ENCODE measurements around the gene ENPP1. TPM values are rescaled to one million over a fixed set of nuclear protein-coding genes. Genes with fewer than 3 reads are reported as not detected.

Gene ENPP1
- total and polyA plus RNA-seq, 2 donors (not counting 3 experiments of a cell fraction or from before 2014, with no cell fraction given): 0.36 to 1.4 TPM

DNA sequence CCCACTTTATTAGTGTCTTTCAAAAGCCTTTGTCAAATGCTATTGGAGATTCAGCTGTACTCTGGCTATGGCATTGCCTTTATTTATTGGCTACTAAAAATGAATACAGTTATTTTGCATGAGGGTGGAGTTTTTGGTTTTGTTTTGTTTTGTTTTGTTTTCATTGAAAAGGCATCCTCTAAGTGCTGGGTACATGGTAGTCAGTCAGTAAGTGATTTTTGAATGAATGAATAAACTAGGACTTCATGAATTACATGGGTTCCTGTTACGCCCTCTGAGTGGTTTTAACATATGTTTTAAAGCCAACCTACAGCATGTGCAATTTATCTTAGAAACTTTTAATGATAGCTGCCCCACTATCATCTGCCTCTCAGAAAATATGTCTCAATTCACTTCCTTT, 38.9 kb upstream of the ENPP1 start:
- dilution Hi-C loops (cut with MboI; ENCODE audit: extremely low pct_ligation_motif_present, low sequenced_read_pairs) (no loop called here), intact Hi-C loops (cut with micrococcal nuclease) (no loop called here)
- H2AFZ ChIP-seq (ENCODE audit: low read depth, low read length): no peak overlapping the region
- DNase-seq (ENCODE audit: low read depth, low spot score): no peak
- FAIRE-seq: no peak
- H3K9ac ChIP-seq (replicated peaks; ENCODE audit: extremely low read depth, insufficient read depth, low read length): no peak overlapping the region
- POLR2A ChIA-PET: no interaction called here
- CTCF ChIA-PET: no interaction called here
- H3K4me2 ChIP-seq (ENCODE audit: insufficient read depth, low read length): no peak overlapping the region
- no peaks in the 10 kb centered on the region for H3K79me2 ChIP-seq (ENCODE audit: control insufficient read depth, insufficient read depth, low read length)
- TF ChIP-seq, protein P1, sequence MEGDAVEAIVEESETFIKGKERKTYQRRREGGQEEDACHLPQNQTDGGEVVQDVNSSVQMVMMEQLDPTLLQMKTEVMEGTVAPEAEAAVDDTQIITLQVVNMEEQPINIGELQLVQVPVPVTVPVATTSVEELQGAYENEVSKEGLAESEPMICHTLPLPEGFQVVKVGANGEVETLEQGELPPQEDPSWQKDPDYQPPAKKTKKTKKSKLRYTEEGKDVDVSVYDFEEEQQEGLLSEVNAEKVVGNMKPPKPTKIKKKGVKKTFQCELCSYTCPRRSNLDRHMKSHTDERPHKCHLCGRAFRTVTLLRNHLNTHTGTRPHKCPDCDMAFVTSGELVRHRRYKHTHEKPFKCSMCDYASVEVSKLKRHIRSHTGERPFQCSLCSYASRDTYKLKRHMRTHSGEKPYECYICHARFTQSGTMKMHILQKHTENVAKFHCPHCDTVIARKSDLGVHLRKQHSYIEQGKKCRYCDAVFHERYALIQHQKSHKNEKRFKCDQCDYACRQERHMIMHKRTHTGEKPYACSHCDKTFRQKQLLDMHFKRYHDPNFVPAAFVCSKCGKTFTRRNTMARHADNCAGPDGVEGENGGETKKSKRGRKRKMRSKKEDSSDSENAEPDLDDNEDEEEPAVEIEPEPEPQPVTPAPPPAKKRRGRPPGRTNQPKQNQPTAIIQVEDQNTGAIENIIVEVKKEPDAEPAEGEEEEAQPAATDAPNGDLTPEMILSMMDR (IDR thresholded peaks at IDR 0.05; ENCODE audit: extremely low read depth in 1 of 2, insufficient read depth in 1 of 2, low read depth in 1 of 2, low read length in 2 of 2): no peak
- TF ChIP-seq, protein P2, sequence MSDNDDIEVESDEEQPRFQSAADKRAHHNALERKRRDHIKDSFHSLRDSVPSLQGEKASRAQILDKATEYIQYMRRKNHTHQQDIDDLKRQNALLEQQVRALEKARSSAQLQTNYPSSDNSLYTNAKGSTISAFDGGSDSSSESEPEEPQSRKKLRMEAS (IDR thresholded peaks at IDR 0.05; ENCODE audit: insufficient read depth, insufficient read length): no peak
- no peak for TF ChIP-seq POLR2AphosphoS5 (IDR thresholded peaks at IDR 0.05; ENCODE audit: insufficient read depth, low read depth, low read length)
- no peak overlapping the region for H3K27ac ChIP-seq (ENCODE audit: insufficient read depth, low read depth, low read length)
- no peaks in the 10 kb centered on the region for H3K36me3 ChIP-seq (ENCODE audit: control insufficient read depth in 2 of 2, extremely low read depth in 1 of 2, insufficient read depth in 2 of 2, low read length in 2 of 2)
- peaks cover 0 to 3% of the 10 kb centered on the region in 2 experiments for H3K27me3 ChIP-seq (ENCODE audit: control insufficient read depth in 2 of 2, insufficient read depth in 2 of 2, low read length in 2 of 2)
- no peaks in the 10 kb centered on the region for H3K9me1 ChIP-seq (replicated peaks; ENCODE audit: control insufficient read depth, extremely low read depth, insufficient read depth, low read length)
- H3K9me3 ChIP-seq (replicated peaks; ENCODE audit: control insufficient read depth, insufficient read depth, low read length): no peaks in the 10 kb centered on the region
- BruUV-seq (replicated peaks): no TSS peak
- H3K4me3 ChIP-seq (replicated peaks in 1 of 3; ENCODE audit: insufficient read depth in 1 of 3, low read depth in 1 of 3, low read length in 3 of 3): no peak overlapping the region
- no peaks in the 10 kb centered on the region for H4K20me1 ChIP-seq (replicated peaks; ENCODE audit: control insufficient read depth, extremely low read depth, insufficient read depth, low read length)
- H3K4me1 ChIP-seq (ENCODE audit: control insufficient read depth, extremely low read depth, insufficient read depth, low read length): no peaks in the 10 kb centered on the region

DNA sequence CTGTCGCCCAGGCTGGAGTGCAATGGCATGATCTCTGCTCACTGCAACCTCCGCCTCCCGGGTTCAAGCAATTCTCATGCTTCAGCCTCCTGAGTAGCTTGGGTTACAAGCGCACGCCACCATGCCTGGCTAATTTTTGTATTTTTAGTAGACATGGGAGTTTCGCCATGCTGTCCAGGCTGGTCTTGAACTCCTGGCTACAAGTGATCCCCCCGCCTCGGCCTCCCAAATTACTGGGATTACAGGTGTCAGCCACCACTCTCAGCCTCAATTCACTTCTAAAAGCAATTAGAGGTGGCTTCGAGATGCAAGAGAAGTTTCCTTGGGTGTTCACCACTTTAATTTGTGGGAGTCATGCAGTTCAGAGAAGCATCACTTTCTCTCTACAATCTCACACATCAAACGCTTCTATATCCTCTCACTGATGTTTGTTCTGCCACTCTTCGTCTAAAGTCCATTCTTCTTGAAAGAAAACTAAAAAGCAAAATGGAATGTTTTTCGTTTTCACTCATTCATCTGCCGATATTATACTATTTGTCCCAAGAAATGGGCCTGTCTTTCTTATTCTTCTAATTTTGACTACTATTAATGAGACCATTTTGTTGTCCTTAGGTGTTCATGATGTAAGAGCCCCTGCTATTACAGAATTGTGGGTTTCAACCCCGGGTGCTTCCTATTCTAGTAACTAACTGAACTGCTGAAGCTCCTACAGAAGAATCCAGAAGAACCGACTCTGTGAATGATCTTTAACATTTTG, 38.3 kb upstream of the ENPP1 start:
- intact Hi-C loops (cut with micrococcal nuclease): no loop called here
- TF ChIP-seq, protein P1 (IDR thresholded peaks at IDR 0.05; ENCODE audit: extremely low read depth in 1 of 2, insufficient read depth in 1 of 2, low read depth in 1 of 2, low read length in 2 of 2): no peak
- TF ChIP-seq GATA2 (IDR thresholded peaks at IDR 0.05; ENCODE audit: insufficient read depth, insufficient read length, low read depth, low read length) (no peak), POLR2A (IDR thresholded peaks at IDR 0.05; ENCODE audit: low read depth, low read length) (no peak), FOS (IDR thresholded peaks at IDR 0.05; ENCODE audit: borderline replicate concordance, insufficient read depth, low read length) (no peak), MYC (IDR thresholded peaks at IDR 0.05; ENCODE audit: low read depth, low read length) (no peak), POLR2AphosphoS5 (IDR thresholded peaks at IDR 0.05; ENCODE audit: insufficient read depth, low read depth, low read length) (no peak), EZH2 (IDR thresholded peaks at IDR 0.05; ENCODE audit: borderline replicate concordance, low read depth, low read length, severe bottlenecking) (no peak), JUN (IDR thresholded peaks at IDR 0.05; ENCODE audit: borderline replicate concordance, insufficient read depth, insufficient read length, low read depth) (no peak)
- TF ChIP-seq, protein P2 (IDR thresholded peaks at IDR 0.05; ENCODE audit: insufficient read depth, insufficient read length): no peak
- Histone ChIP-seq H4K20me1 (replicated peaks; ENCODE audit: control insufficient read depth, extremely low read depth, insufficient read depth, low read length) (no peaks in the 10 kb centered on the region), H3K4me2 (ENCODE audit: insufficient read depth, low read length) (no peak overlapping the region), H3K36me3 (ENCODE audit: control insufficient read depth in 2 of 2, extremely low read depth in 1 of 2, insufficient read depth in 2 of 2, low read length in 2 of 2) (no peaks in the 10 kb centered on the region), H3K27ac (ENCODE audit: insufficient read depth, low read depth, low read length) (no peak overlapping the region), H3K4me1 (ENCODE audit: control insufficient read depth, extremely low read depth, insufficient read depth, low read length) (no peaks in the 10 kb centered on the region), H3K79me2 (ENCODE audit: control insufficient read depth, insufficient read depth, low read length) (no peaks in the 10 kb centered on the region), H2AFZ (ENCODE audit: low read depth, low read length) (no peak overlapping the region), H3K9ac (replicated peaks; ENCODE audit: extremely low read depth, insufficient read depth, low read length) (no peak overlapping the region), H3K4me3 (replicated peaks in 1 of 3; ENCODE audit: insufficient read depth in 1 of 3, low read depth in 1 of 3, low read length in 3 of 3) (no peak overlapping the region), H3K27me3 (ENCODE audit: control insufficient read depth in 2 of 2, insufficient read depth in 2 of 2, low read length in 2 of 2) (peaks cover 0 to 3% of the 10 kb centered on the region in 2 experiments), H3K9me1 (replicated peaks; ENCODE audit: control insufficient read depth, extremely low read depth, insufficient read depth, low read length) (no peaks in the 10 kb centered on the region), H3K9me3 (replicated peaks; ENCODE audit: control insufficient read depth, insufficient read depth, low read length) (no peaks in the 10 kb centered on the region)
- dilution Hi-C loops (cut with MboI; ENCODE audit: extremely low pct_ligation_motif_present, low sequenced_read_pairs): no loop called here
- ChIA-PET CTCF (no interaction called here), POLR2A (no interaction called here)
- FAIRE-seq (no peak), DNase-seq (ENCODE audit: low read depth, low spot score) (no peak)
- no TSS peak for BruUV-seq (replicated peaks)
